IMR-90 (cell line): Measurements from ENCODE around the gene TRMT1. TPM values are rescaled to one million over a fixed set of nuclear protein-coding genes. Genes with fewer than 3 reads are reported as not detected.
A peak's percentile ranks its signal among the peaks of the same experiment; 100 is the strongest.

Experiments
- ATAC-seq: fragments of 200-7000 bp; cut with Tn5 transposase; 2 replicates; pipeline ENCODE4 v1.9.1; 2020; ENCODE audit warnings: low read depth, mild to moderate bottlenecking, moderate library complexity
- BruUV-seq: library from RNA; stranded (reverse); fragments of 400-500 nt; replicated peaks from 2 replicates; lab custom pipeline; 2021; lab: Mats Ljungman, UMichigan
- CTCF ChIA-PET: fragments of 300-600 bp; formaldehyde crosslinking; extraction: SDS; loops from one replicate; lab custom pipeline; 2021; ENCODE audit warnings: antibody characterized with exemption; lab: Yijun Ruan, JAX
- POLR2A ChIA-PET: fragments of 300-600 bp; sonication (Branson Sonifier 250); formaldehyde crosslinking; loops from one replicate; lab custom pipeline; 2022; ENCODE audit warnings: antibody characterized with exemption; ENCODE audit not compliant: unreplicated experiment; lab: Charles Lee
- DNase-seq: peaks from one replicate; pipeline ENCODE4 v3.0.0; 2013
- H2AFZ ChIP-seq: replicated peaks from 2 replicates; pipeline ENCODE3; 2013; ENCODE audit warnings: low read length, mild to moderate bottlenecking; ENCODE audit not compliant: poor library complexity
- H2AK5ac ChIP-seq: 2 replicates; pipeline ENCODE4 v1.6.1; 2013; ENCODE audit warnings: low read depth, low read length, inconsistent platforms
- H2AK9ac ChIP-seq: replicated peaks from 2 replicates; pipeline ENCODE3; 2013; ENCODE audit warnings: mild to moderate bottlenecking, low read depth, low read length, moderate library complexity; ENCODE audit not compliant: poor library complexity
- H2BK120ac ChIP-seq: 2 replicates; pipeline ENCODE4 v1.6.1; 2013; ENCODE audit warnings: low read depth, low read length, inconsistent platforms
- H2BK15ac ChIP-seq: 3 replicates; pipeline ENCODE4 v1.6.1; 2013; ENCODE audit warnings: low read depth, low read length, inconsistent platforms
- H2BK20ac ChIP-seq: 2 replicates; pipeline ENCODE4 v1.6.1; 2013; ENCODE audit warnings: low read depth, mild to moderate bottlenecking, inconsistent platforms, low read length, moderate library complexity
- H2BK5ac ChIP-seq: 2 replicates; pipeline ENCODE4 v1.6.1; 2013; ENCODE audit warnings: mild to moderate bottlenecking, low read depth, low read length, inconsistent platforms; ENCODE audit not compliant: poor library complexity, severe bottlenecking
- H3K14ac ChIP-seq: replicated peaks from 2 replicates; pipeline ENCODE4 v1.6.1; 2013; ENCODE audit warnings: low read depth, low read length, inconsistent platforms
- H3K18ac ChIP-seq: 2 replicates; pipeline ENCODE4 v1.6.1; 2013; ENCODE audit warnings: low read depth, low read length, control low read depth
- H3K23ac ChIP-seq: 2 replicates; pipeline ENCODE4 v1.6.1; 2013; ENCODE audit warnings: low read depth, low read length, inconsistent platforms
- H3K27ac ChIP-seq: 2 replicates; pipeline ENCODE4 v1.5.1; 2013; ENCODE audit warnings: mild to moderate bottlenecking, control low read depth, low read length; ENCODE audit not compliant: insufficient read depth
- H3K27me3 ChIP-seq: 2 replicates; pipeline ENCODE4 v1.6.1; 2013; ENCODE audit warnings: low read length; ENCODE audit not compliant: control insufficient read depth, insufficient read depth
- H3K36me3 ChIP-seq: 2 replicates; pipeline ENCODE4 v1.6.1; 2013; ENCODE audit warnings: low read length, mixed read lengths; ENCODE audit not compliant: control insufficient read depth, insufficient read depth
- H3K4ac ChIP-seq: 2 replicates; pipeline ENCODE4 v1.6.1; 2013; ENCODE audit warnings: low read depth, low read length, inconsistent platforms
- H3K4me1 ChIP-seq: 2 replicates; pipeline ENCODE4 v1.6.1; 2013; ENCODE audit warnings: low read length, mixed read lengths; ENCODE audit not compliant: control insufficient read depth, insufficient read depth
- H3K4me2 ChIP-seq: 2 replicates; pipeline ENCODE4 v1.6.1; 2013; ENCODE audit warnings: low read depth, mild to moderate bottlenecking, control low read depth, low read length, moderate library complexity
- H3K4me3 ChIP-seq: 2 replicates; pipeline ENCODE4 v1.5.1; 2013; ENCODE audit warnings: low read depth, mild to moderate bottlenecking, control low read depth, low read length, moderate library complexity; ENCODE audit not compliant: insufficient read depth
- H3K56ac ChIP-seq: 2 replicates; pipeline ENCODE4 v1.6.1; 2013; ENCODE audit warnings: low read length, inconsistent platforms; ENCODE audit not compliant: insufficient read depth; ENCODE audit errors: extremely low read depth
- H3K79me1 ChIP-seq, 2 experiments: 2 replicates each; pipeline ENCODE4 v1.6.1; 2013; ENCODE audit warnings: low read length in 2 of 2, inconsistent platforms in 1 of 2, low read depth in 1 of 2
- H3K9ac ChIP-seq: 2 replicates; pipeline ENCODE4 v1.6.1; 2013; ENCODE audit warnings: low read depth, low read length, control low read depth
- H3K9me1 ChIP-seq: 2 replicates; pipeline ENCODE4 v1.6.1; 2013; ENCODE audit warnings: low read length, inconsistent platforms; ENCODE audit not compliant: insufficient read depth
- H3K9me3 ChIP-seq: 2 replicates; pipeline ENCODE4 v1.6.1; 2013; ENCODE audit warnings: low read length; ENCODE audit not compliant: control insufficient read depth, insufficient read depth
- H4K20me1 ChIP-seq: 2 replicates; pipeline ENCODE4 v1.6.1; 2013; ENCODE audit warnings: low read length, inconsistent platforms; ENCODE audit not compliant: insufficient read depth
- H4K5ac ChIP-seq: 2 replicates; pipeline ENCODE4 v1.6.1; 2013; ENCODE audit warnings: mild to moderate bottlenecking, low read depth, low read length, control low read depth
- H4K8ac ChIP-seq, 2 experiments: 2 replicates each; pipeline ENCODE4 v1.6.1; 2013; ENCODE audit warnings: low read depth in 2 of 2, low read length in 2 of 2, control low read depth in 1 of 2, inconsistent platforms in 1 of 2
- H4K91ac ChIP-seq: 2 replicates; pipeline ENCODE4 v1.6.1; 2013; ENCODE audit warnings: low read depth, low read length, inconsistent platforms; ENCODE audit not compliant: insufficient read depth
- BHLHE40 ChIP-seq: fragments of 150-350 bp; IDR thresholded peaks from 2 replicates; pipeline ENCODE4 v1.6.1; 2016; ENCODE audit warnings: mild to moderate bottlenecking, low read depth, low read length
- MAZ ChIP-seq: IDR thresholded peaks from 2 replicates; pipeline ENCODE4 v1.6.1; 2012; ENCODE audit warnings: low read depth, mild to moderate bottlenecking, low read length, improper control_type of control experiment, moderate library complexity, borderline replicate concordance
- POLR2A ChIP-seq: IDR thresholded peaks from 2 replicates; pipeline ENCODE4 v1.6.1; 2012; ENCODE audit warnings: mild to moderate bottlenecking, low read depth, low read length
- RFX5 ChIP-seq: IDR thresholded peaks from 2 replicates; pipeline ENCODE4 v1.8.0; 2012; ENCODE audit warnings: low read depth, mild to moderate bottlenecking, low read length, moderate library complexity
- WGBS, 2 experiments: methylation state at CpG; one replicate each; pipeline versions ENCODE4 v1.1.5 to v1.1.7; 2013; ENCODE audit warnings: missing lambda C conversion rate in 2 of 2; ENCODE audit not compliant: insufficient read length in 1 of 2; ENCODE audit errors: extremely low coverage in 2 of 2; 5-methylcytosine and 5-hydroxymethylcytosine counted together
- dilution Hi-C: fragments of 300-500 bp; cut with HindIII; formaldehyde crosslinking; loops from one replicate; pipeline ENCODE4 v1.14.3; 2018; ENCODE audit warnings: low sequenced_read_pairs; ENCODE audit not compliant: unreplicated experiment
- in situ Hi-C: fragments of 300-500 bp; cut with MboI; formaldehyde crosslinking; loops from 3 replicates; pipeline ENCODE4 v1.14.3; 2019; ENCODE audit warnings: low sequenced_read_pairs, inconsistent platforms, mixed read lengths
- intact Hi-C: fragments of 100-400 bp; cut with micrococcal nuclease; formaldehyde crosslinking; loops from 2 replicates; pipeline ENCODE4 v1.10.0; 2022
- polyA plus RNA-seq, 3 experiments: library from polyadenylated mRNA; depleted of rRNA; stranded (reverse); fragments of >200 nt; gene quantifications; 2 replicates each; pipeline ENCODE4 v1.2.3, GENCODE V29; 2012; ENCODE audit warnings: low replicate concordance in 1 of 3
- total RNA-seq: library from RNA; depleted of rRNA; stranded (reverse); fragments of >200 nt; gene quantifications from 2 replicates; pipeline ENCODE4 v1.2.3, GENCODE V29; 2012
- TF ChIP-seq, protein P1 (sequence below): fragments of 150-350 bp; IDR thresholded peaks from 2 replicates; pipeline ENCODE4 v1.6.1; 2016; ENCODE audit warnings: low read depth, mild to moderate bottlenecking, low read length, moderate library complexity, borderline replicate concordance

Gene TRMT1
- total and polyA plus RNA-seq, 2 of the 4 experiments (the other 2 are of a cell fraction), result 28.3 to 56.0 TPM

DNA sequence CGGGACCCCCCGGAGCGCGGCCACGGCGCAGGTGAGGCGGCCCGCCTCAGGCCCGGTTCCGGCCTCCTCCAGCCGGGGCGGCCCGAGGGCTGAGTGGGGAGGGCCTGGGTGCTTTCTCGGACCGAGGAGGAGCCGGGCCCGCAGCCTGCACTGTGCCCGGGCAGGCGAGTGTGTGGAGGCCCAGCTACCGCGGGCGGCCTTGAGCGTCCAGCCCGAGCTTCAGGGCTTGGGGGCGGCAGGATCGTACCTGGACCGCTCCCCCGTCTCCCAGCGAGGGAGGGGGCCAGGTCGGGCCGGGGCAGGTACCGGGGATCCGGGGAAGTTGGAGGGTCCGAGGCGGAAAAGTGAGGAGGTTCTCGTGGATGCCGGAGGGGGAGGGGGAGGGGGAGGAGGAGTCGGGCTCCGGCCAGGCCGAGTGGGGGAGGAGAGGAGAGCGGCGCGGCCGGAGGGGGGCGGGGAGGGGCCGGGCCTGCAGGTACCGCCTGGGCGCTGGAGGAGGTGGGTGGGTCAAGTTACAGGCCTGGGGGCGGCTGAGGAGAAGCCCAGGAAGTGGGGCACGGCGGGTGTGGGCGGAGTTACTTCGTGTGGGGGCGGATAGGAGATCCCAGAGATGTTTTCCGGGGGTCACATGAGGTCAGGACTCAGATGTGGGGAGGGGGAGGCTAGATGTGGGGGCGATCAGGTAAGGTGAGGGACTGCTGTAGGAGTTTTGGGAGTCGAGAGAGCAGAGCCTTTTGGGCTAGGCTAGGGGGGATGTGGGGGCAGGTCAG lies 2.1 kb upstream of the TRMT1 start:
- CTCF ChIA-PET, result interaction anchor here (0.6 to 1.3 kb wide), 2 partner anchors 31 to 153 kb away, joined by 3 read pairs; partner anchors contain the start of genes IER2 and STX10

More for the DNA sequence above, 2.1 kb upstream of the TRMT1 start:
- Histone ChIP-seq H3K4me3 (peak overlapping the region; percentile 99), H2AK9ac (peak overlapping the region; percentile 99), H3K9me1 (peaks cover 26% of the 10 kb centered on the region), H2AK5ac (peak overlapping the region; percentile 95), H4K8ac (peak overlapping the region; percentile 40 to 82; a peak in 3 of 4 replicates), H4K20me1 (peaks cover 48% of the 10 kb centered on the region), H2AFZ (peak overlapping the region; percentile 87), H3K9me3 (no peaks in the 10 kb centered on the region), H2BK5ac (peak overlapping the region; percentile 94), H3K18ac (peak overlapping the region; percentile 67; the same call in 1 of the 2 replicates), H3K9ac (peak overlapping the region; percentile 98), H3K4me2 (peak overlapping the region; percentile 95), H3K14ac (peak overlapping the region; percentile 89), H2BK15ac (0 out of 3 replicates have a peak overlapping the region, but pooled peaks have one; percentile 54), H3K4ac (peak overlapping the region; percentile 89), H3K27me3 (no peaks in the 10 kb centered on the region), H3K4me1 (peaks cover 25% of the 10 kb centered on the region), H4K5ac (peak overlapping the region; percentile 46; the same call in 1 of the 2 replicates), H3K23ac (peak overlapping the region; percentile 95; the same call in 1 of the 2 replicates), H2BK120ac (peak overlapping the region; percentile 37), H3K36me3 (peaks cover 9% of the 10 kb centered on the region), H4K91ac (peak overlapping the region; percentile 84), H3K56ac (peak overlapping the region; percentile 12; the same call in 1 of the 2 replicates), H2BK20ac (0 out of 2 replicates have a peak overlapping the region, but pooled peaks have one; percentile 35), H3K79me1 (peaks cover 0 to 74% of the 10 kb centered on the region in 2 experiments; a peak in 2 of 4 replicates), H3K27ac (peak overlapping the region; percentile 97)
- WGBS, 2 experiments, result 0% methylated on average over 5 of the region's 57 CpGs; no CpG with 5 or more reads in 1 of the 2 experiments
- peak; percentile 26; the same call in 1 of the 2 replicates for TF ChIP-seq MAZ
- 0 out of 2 replicates have a peak, but pooled peaks have one; percentile 14 for TF ChIP-seq POLR2A
- TF ChIP-seq BHLHE40, result no peak
- no peak for TF ChIP-seq RFX5
- TF ChIP-seq, protein P1, sequence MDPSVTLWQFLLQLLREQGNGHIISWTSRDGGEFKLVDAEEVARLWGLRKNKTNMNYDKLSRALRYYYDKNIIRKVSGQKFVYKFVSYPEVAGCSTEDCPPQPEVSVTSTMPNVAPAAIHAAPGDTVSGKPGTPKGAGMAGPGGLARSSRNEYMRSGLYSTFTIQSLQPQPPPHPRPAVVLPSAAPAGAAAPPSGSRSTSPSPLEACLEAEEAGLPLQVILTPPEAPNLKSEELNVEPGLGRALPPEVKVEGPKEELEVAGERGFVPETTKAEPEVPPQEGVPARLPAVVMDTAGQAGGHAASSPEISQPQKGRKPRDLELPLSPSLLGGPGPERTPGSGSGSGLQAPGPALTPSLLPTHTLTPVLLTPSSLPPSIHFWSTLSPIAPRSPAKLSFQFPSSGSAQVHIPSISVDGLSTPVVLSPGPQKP, result no peak
- no TSS peak for BruUV-seq
- in situ Hi-C loops (no loop called here), dilution Hi-C loops (no loop called here), intact Hi-C loops (loop anchor here (1.0 to 5.0 kb wide), 2 partner anchors 34 to 144 kb away; no protein-coding TSS in a partner anchor)
- POLR2A ChIA-PET, result interaction anchor here (0.6 to 1.0 kb wide), 2 partner anchors 27 to 370 kb away, joined by 3 to 22 read pairs; no protein-coding TSS in a partner anchor
- DNase-seq (peak; percentile 31), ATAC-seq (peak; percentile 12)
